Transverse colon (tissue), 4 donors: ENCODE results near the gene HS3ST3A1. TPM values are rescaled to one million over a fixed set of nuclear protein-coding genes. Genes with fewer than 3 reads are reported as not detected.

ENCODE experiments used
- DNase-seq: peaks from one replicate; pipeline ENCODE4 v3.0.0-alpha.2; 2019
- H3K27ac ChIP-seq, 4 donors: fragments of 200-600 bp; sonication (generic); 2 replicates each; pipeline ENCODE4 v1.5.1; 2016 to 2018; ENCODE audit warnings: inconsistent platforms in 4 of 4
- H3K27me3 ChIP-seq: fragments of 200-600 bp; sonication (generic); 2 replicates; pipeline ENCODE4 v1.5.1; 2017; ENCODE audit warnings: inconsistent platforms
- H3K36me3 ChIP-seq, 4 donors: fragments of 200-600 bp; sonication (generic); 2 replicates each; pipeline ENCODE4 v1.5.1; 2017 to 2019; ENCODE audit warnings: inconsistent platforms in 4 of 4
- H3K4me1 ChIP-seq, 4 donors: fragments of 200-600 bp; sonication (generic); 2 replicates each; pipeline ENCODE4 v1.5.1; 2017 to 2020; ENCODE audit warnings: inconsistent platforms in 4 of 4
- H3K4me3 ChIP-seq, 4 donors: fragments of 200-600 bp; sonication (generic); 1 replicate in 1 of 4; 2 replicates in 3 of 4; pipeline versions ENCODE4 v1.5.1 to v1.6.1; 2017 to 2019; ENCODE audit warnings: inconsistent platforms in 4 of 4
- H3K9me3 ChIP-seq, 2 donors: fragments of 200-600 bp; sonication (generic); 2 replicates each; pipeline ENCODE4 v1.5.1; 2017 to 2019; ENCODE audit warnings: inconsistent platforms in 2 of 2
- EP300 ChIP-seq: sonication (generic); formaldehyde crosslinking; IDR thresholded peaks from one replicate; pipeline ENCODE4 v1.6.1; 2017; ENCODE audit warnings: antibody characterized with exemption, low read depth
- POLR2A ChIP-seq: fragments of 450-650 bp; IDR thresholded peaks from one replicate; pipeline ENCODE4 v1.6.1; 2016; ENCODE audit warnings: antibody characterized with exemption, mild to moderate bottlenecking, moderate library complexity
- POLR2AphosphoS5 ChIP-seq, 3 donors: sonication (generic); formaldehyde crosslinking; IDR thresholded peaks; one replicate each; pipeline ENCODE4 v1.6.1; 2016; ENCODE audit warnings: antibody characterized with exemption in 3 of 3
- WGBS, 2 donors: methylation state at CpG; one replicate each; pipeline ENCODE4 v1.1.5; 2018; ENCODE audit warnings: low coverage in 1 of 2; 5-methylcytosine and 5-hydroxymethylcytosine counted together
- in situ Hi-C, 4 donors: fragments of 200-750 bp; cut with MboI; loops; one replicate each; pipeline versions ENCODE4 v1.15.0 to v1.15.1; 2017; ENCODE audit warnings: low sequenced_read_pairs in 3 of 4, low pct_ligation_motif_present in 1 of 4, low pct_unique_long_range_greater_than_20kb in 1 of 4
- intact Hi-C: fragments of 100-400 bp; cut with DNase I; formaldehyde crosslinking; loops from one replicate; pipeline ENCODE4 v1.15.1; 2023; ENCODE audit warnings: low total_unique reads
- total RNA-seq, 4 donors: library from RNA; depleted of rRNA; stranded (reverse); fragments of >200 nt; gene quantifications; one replicate each; pipeline ENCODE4 v1.1.0, GENCODE V29; 2016
- TF ChIP-seq, protein P1 (sequence below), 5 experiments: fragments of 200-600 bp in 3 of 5; fragments of 450-650 bp in 2 of 5; sonication (generic) in 3 of 5; IDR thresholded peaks; 1 replicate in 2 of 5; 2 replicates in 3 of 5; pipeline ENCODE4 v1.5.1; 2016 to 2017; ENCODE audit warnings: antibody characterized with exemption in 5 of 5, inconsistent platforms in 3 of 5, mild to moderate bottlenecking in 2 of 5, moderate library complexity in 1 of 5

Gene HS3ST3A1
- total RNA-seq, 4 donors from 2014 or later, result 0.41 to 3.6 (median 1.8) TPM

DNA sequence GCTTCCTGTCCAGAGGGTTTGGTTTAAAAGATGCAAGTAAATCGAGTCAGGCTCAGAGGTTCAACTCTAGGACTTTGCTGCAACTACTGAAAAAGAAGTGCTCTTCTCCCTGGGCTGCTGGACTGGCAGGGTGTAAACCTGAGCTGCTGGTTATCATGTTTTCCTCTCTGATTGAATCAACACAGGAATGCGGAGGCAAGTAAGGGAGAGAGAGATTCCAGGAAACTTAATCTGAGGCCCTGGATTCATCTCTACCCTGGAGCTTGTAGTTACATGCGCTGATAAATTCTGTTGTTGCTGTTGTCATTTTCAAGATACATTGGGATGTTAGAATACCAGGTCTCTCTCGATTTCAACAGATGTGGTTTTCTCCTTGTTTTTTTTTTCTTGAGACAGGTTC is 8.2 kb upstream of the HS3ST3A1 start:
- H3K27ac ChIP-seq, result no peak overlapping the region
- no peaks in the 10 kb centered on the region for H3K4me1 ChIP-seq
- H3K4me3 ChIP-seq, result no peak overlapping the region
- H3K27me3 ChIP-seq, result no peaks in the 10 kb centered on the region
- H3K36me3 ChIP-seq, result no peaks in the 10 kb centered on the region
- no peaks in the 10 kb centered on the region for H3K9me3 ChIP-seq
- 40 to 62% methylated on average over 1 to 4 of the region's 4 CpGs for WGBS, 2 donors
- in situ Hi-C loops (no loop called here), intact Hi-C loops (no loop called here)
- no peak for DNase-seq
- no peak for TF ChIP-seq POLR2A
- no peak for TF ChIP-seq POLR2AphosphoS5 (IDR thresholded peaks at IDR 0.05)
- TF ChIP-seq, protein P1, sequence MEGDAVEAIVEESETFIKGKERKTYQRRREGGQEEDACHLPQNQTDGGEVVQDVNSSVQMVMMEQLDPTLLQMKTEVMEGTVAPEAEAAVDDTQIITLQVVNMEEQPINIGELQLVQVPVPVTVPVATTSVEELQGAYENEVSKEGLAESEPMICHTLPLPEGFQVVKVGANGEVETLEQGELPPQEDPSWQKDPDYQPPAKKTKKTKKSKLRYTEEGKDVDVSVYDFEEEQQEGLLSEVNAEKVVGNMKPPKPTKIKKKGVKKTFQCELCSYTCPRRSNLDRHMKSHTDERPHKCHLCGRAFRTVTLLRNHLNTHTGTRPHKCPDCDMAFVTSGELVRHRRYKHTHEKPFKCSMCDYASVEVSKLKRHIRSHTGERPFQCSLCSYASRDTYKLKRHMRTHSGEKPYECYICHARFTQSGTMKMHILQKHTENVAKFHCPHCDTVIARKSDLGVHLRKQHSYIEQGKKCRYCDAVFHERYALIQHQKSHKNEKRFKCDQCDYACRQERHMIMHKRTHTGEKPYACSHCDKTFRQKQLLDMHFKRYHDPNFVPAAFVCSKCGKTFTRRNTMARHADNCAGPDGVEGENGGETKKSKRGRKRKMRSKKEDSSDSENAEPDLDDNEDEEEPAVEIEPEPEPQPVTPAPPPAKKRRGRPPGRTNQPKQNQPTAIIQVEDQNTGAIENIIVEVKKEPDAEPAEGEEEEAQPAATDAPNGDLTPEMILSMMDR (IDR thresholded peaks at IDR 0.05), result no peak
- TF ChIP-seq EP300, result no peak

DNA sequence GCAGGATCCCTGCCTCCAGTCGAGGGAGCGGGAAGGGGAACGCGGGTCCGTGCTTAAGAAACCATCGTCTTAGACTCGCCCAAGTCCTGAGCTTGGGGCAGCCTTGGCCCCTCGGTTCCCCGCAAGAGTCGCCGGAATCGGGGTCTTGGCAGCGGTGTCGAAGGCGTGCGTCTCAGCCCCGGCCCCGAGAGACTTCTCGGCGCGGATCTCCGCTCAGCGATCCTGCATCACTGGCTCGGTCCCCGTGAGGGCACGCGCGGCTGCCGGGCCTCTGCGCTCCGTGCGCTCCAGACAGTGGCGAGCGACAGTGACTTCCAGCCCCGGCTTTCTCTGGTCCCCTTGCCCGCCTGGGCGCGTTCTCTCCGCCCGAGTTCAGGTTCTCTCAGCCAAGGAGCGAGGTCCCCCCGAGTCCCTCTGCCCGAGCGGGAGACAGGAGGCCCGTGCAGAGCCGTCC is 380 bp downstream of the HS3ST3A1 start:
- peaks cover 81% of the 10 kb centered on the region for H3K27me3 ChIP-seq

DNA sequence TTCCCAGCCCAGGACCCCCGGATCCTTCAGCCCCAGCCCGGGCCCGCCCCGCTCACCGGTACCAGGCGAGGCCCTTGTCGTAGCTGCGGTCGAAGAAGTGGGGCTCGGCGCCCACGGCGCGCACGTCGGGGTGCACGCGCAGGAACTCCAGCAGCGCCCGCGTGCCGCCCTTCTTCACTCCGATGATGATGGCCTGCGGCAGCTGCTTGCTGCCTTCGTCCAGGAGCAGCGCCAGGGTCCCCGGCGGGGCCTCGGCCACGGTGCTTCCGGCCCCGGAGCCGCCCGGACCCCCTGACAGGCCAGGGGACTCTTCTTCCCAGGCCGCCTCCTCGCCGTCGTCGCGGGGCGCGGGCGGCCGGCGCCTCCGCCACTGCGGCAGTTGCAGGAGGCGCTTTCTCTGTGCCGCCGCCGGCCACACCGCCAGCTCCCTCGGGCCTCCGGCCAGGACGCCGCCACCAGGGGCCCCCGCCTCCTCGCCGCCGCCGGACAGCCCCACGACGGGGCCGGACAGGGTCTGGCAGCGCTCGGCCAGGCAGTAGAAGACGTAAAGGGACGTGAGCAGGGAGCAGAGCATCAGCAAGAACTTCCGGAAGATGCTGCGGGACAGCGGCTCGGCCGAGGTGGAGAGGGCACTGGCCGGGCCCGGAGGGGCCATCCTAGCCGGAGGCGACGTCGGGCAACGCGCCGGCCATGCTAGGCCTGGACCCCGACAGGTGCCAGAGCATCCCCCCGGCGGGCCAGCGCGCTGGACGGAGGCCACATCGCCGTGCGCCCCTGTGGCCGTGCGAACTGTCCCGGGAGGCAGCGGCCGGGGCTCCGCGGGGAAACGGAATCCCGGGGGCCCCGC is 1.0 kb downstream of the HS3ST3A1 start:
- Histone ChIP-seq H3K27ac (peak overlapping the region; percentile 28 to 58 (median 48)), H3K9me3 (no peaks in the 10 kb centered on the region), H3K27me3 (peaks cover 84% of the 10 kb centered on the region), H3K4me3 (peak overlapping the region in 3 of 4 donors; percentile 18 to 52 (median 32)), H3K4me1 (peaks cover 0 to 21% (median 9%) of the 10 kb centered on the region in 4 donors), H3K36me3 (no peaks in the 10 kb centered on the region)
- no peak for DNase-seq
- intact Hi-C loops, result no loop called here
- in situ Hi-C loops, result no loop called here
- TF ChIP-seq, protein P1 (IDR thresholded peaks at IDR 0.05), result no peak
- no peak for TF ChIP-seq EP300
- TF ChIP-seq POLR2AphosphoS5 (IDR thresholded peaks at IDR 0.05), result no peak
- TF ChIP-seq POLR2A, result no peak
- WGBS, 2 donors, result 19% methylated on average over 78 of the region's 101 CpGs; no CpG with 5 or more reads in 1 of the 2 donors

More for the DNA sequence above, 380 bp downstream of the HS3ST3A1 start:
- peak overlapping the region; percentile 28 to 58 (median 48) for H3K27ac ChIP-seq
- H3K4me1 ChIP-seq, result peaks cover 0 to 21% (median 9%) of the 10 kb centered on the region in 4 donors
- intact Hi-C loops (no loop called here), in situ Hi-C loops (no loop called here)
- no peak for DNase-seq
- peak overlapping the region; percentile 9 to 52 (median 25) for H3K4me3 ChIP-seq
- WGBS, 2 donors, result 14% methylated on average over 32 of the region's 46 CpGs; no CpG with 5 or more reads in 1 of the 2 donors
- H3K36me3 ChIP-seq, result no peaks in the 10 kb centered on the region
- no peak for TF ChIP-seq POLR2A
- TF ChIP-seq, protein P1 (IDR thresholded peaks at IDR 0.05), result no peak
- no peak for TF ChIP-seq EP300
- H3K9me3 ChIP-seq, result no peaks in the 10 kb centered on the region

DNA sequence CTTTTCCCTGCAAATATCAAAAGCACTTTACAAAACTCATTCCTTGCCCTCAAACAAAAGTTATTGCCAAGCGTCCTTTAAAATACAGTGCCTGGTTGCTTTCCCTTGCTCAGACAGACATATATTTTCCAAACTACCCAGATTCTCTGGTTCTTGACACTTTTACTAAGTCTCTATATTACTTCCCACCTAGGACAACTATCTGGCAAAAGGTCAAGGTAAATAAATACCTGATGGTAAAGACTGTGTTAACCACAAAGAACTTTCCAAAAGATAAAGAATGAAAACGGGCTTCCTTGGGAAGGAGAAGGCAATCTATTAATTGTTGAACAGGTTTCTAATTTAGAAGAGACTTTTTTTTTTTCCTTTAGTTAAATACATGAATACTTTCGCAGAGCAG is 1.9 kb downstream of the HS3ST3A1 start:
- peaks cover 84% of the 10 kb centered on the region for H3K27me3 ChIP-seq
- no peak for DNase-seq
- no peaks in the 10 kb centered on the region for H3K9me3 ChIP-seq
- TF ChIP-seq, protein P1 (IDR thresholded peaks at IDR 0.05), result no peak
- TF ChIP-seq EP300, result no peak
- TF ChIP-seq POLR2AphosphoS5 (IDR thresholded peaks at IDR 0.05), result no peak
- no peak for TF ChIP-seq POLR2A
- peaks cover 0 to 21% (median 9%) of the 10 kb centered on the region in 4 donors for H3K4me1 ChIP-seq
- in situ Hi-C loops (loop anchor here (10.0 to 25.0 kb wide), 5 partner anchors 263 to 1325 kb away; partner anchors contain the start of gene HS3ST3B1 (in 2 of the 4)), intact Hi-C loops (loop anchor here (10.0 kb wide), 1 partner anchor 1325 kb away; no protein-coding TSS in a partner anchor)
- no peaks in the 10 kb centered on the region for H3K36me3 ChIP-seq
- WGBS, 2 donors, result 40 to 53% methylated on average over 3 of the region's 3 CpGs
- H3K27ac ChIP-seq, result peak overlapping the region in 2 of 4 donors; percentile 28 to 53
- H3K4me3 ChIP-seq, result peak overlapping the region in 1 of 4 donors; percentile 52
